Activated T-cell treated with anti-CD3 and anti-CD28 coated beads for 4 hours (primary cell): Measurements from ENCODE around the gene ZNF33A.
"Not testable (repeated sequence)": the region's sequence is repeated elsewhere in the genome, so short reads cannot be mapped to it uniquely, and the experiment has no call there.

Experiments used
- DNase-seq: peaks from one replicate; pipeline ENCODE4 v3.0.0-alpha.2; 2020

ZNF33A gene

GRCh38 chr10:38047666-38048065, 37.2 kb downstream of the ZNF33A start:
- no peak for DNase-seq

GRCh38 chr10:38050212-38050611, 39.7 kb downstream of the ZNF33A start:
- DNase-seq: no peak

- no peak for DNase-seq
These were observed 43.9 kb downstream of the ZNF33A start for GRCh38 chr10:38054361-38054797.

- DNase-seq: not testable (repeated sequence)
These were observed 44.9 kb downstream of the ZNF33A start for GRCh38 chr10:38055274-38055894.

GRCh38 chr10:38069663-38070062, 59.2 kb downstream of the ZNF33A start:
- not testable (repeated sequence) for DNase-seq

- DNase-seq: no peak
These were observed 60.0 kb downstream of the ZNF33A start for GRCh38 chr10:38070501-38070900.

- no peak for DNase-seq
These were observed 62.1 kb downstream of the ZNF33A start for GRCh38 chr10:38072552-38072951.

GRCh38 chr10:38076687-38077086, 66.2 kb downstream of the ZNF33A start:
- no peak for DNase-seq

GRCh38 chr10:38093318-38093717, 82.8 kb downstream of the ZNF33A start:
- DNase-seq: not testable (repeated sequence)

GRCh38 chr10:38093816-38094157, 83.3 kb downstream of the ZNF33A start:
- DNase-seq: no peak

GRCh38 chr10:38094158-38094926, 83.9 kb downstream of the ZNF33A start, which contains the start of gene ZNF37A:
Gene ZNF37A, plus strand, starts transcription at chr10:38094337. Its CDS starts 2,281 bp downstream, at chr10:38096618.
- DNase-seq: peak; percentile 83

GRCh38 chr10:38094927-38095574, 84.6 kb downstream of the ZNF33A start:
- no peak for DNase-seq

GRCh38 chr10:38102880-38103279, 92.4 kb downstream of the ZNF33A start:
- DNase-seq: no peak

- DNase-seq: no peak
These were observed 93.3 kb downstream of the ZNF33A start for GRCh38 chr10:38103756-38104155.

- DNase-seq: no peak
These were observed 101.7 kb downstream of the ZNF33A start for GRCh38 chr10:38112159-38112558.
